ENCODE data around the gene LRRTM4. TPM values are rescaled to one million over a fixed set of nuclear protein-coding genes. Genes with fewer than 3 reads are reported as not detected.

Gene LRRTM4
- total RNA-seq, 4 donors from 2014 or later: 0.22 TPM; not detected in 3

- TF ChIP-seq CTCF (IDR thresholded peaks at IDR 0.05; ENCODE audit: low read depth): no peak
Measured at GRCh38 chr2:77232909-77233425, 289.2 kb downstream of the LRRTM4 start.

- no peak for TF ChIP-seq CTCF (IDR thresholded peaks at IDR 0.05; ENCODE audit: low read depth)
Measured at GRCh38 chr2:77228391-77228790, 293.8 kb downstream of the LRRTM4 start.

GRCh38 chr2:77210725-77211124, 311.5 kb downstream of the LRRTM4 start:
- TF ChIP-seq CTCF (IDR thresholded peaks at IDR 0.05; ENCODE audit: low read depth): no peak

- TF ChIP-seq CTCF (IDR thresholded peaks at IDR 0.05; ENCODE audit: low read depth): no peak
Measured at GRCh38 chr2:77207331-77207730, 314.8 kb downstream of the LRRTM4 start.

GRCh38 chr2:77201755-77202154, 320.4 kb downstream of the LRRTM4 start:
- TF ChIP-seq CTCF (IDR thresholded peaks at IDR 0.05; ENCODE audit: low read depth): no peak

GRCh38 chr2:77199411-77199810, 322.8 kb downstream of the LRRTM4 start:
- no peak for TF ChIP-seq CTCF (IDR thresholded peaks at IDR 0.05; ENCODE audit: low read depth)

- TF ChIP-seq CTCF (IDR thresholded peaks at IDR 0.05; ENCODE audit: low read depth): no peak
Measured at GRCh38 chr2:77193858-77194448, 328.2 kb downstream of the LRRTM4 start.

Measured in subcutaneous adipose tissue (tissue), 4 donors.